ENCODE results near the gene PTPRN2. TPM values are rescaled to one million over a fixed set of nuclear protein-coding genes. Genes with fewer than 3 reads are reported as not detected.

The PTPRN2 gene
- total and polyA plus RNA-seq, 8 donors: 4.9 to 136 (median 46.8) TPM

GRCh38 chr7:157831143-157831905 is 756.3 kb downstream of the PTPRN2 start:
- WGBS, 5 donors: 83 to 90% (median 86%) methylated on average over 18 of the region's 18 CpGs
- TF ChIP-seq EP300 (IDR thresholded peaks at IDR 0.05): no peak
- TF ChIP-seq POLR2AphosphoS5 (IDR thresholded peaks at IDR 0.05): no peak
- no peak for TF ChIP-seq POLR2A (IDR thresholded peaks at IDR 0.05)
- TF ChIP-seq CTCF (IDR thresholded peaks at IDR 0.05): no peak
- Histone ChIP-seq H3K9me3 (no peaks in the 10 kb centered on the region), H3K27me3 (no peaks in the 10 kb centered on the region), H3K4me3 (no peak overlapping the region), H3K4me1 (no peaks in the 10 kb centered on the region), H3K36me3 (no peaks in the 10 kb centered on the region), H3K27ac (no peak overlapping the region)
- intact Hi-C loops (cut with DNase I; ENCODE audit: low total_unique reads): no loop called here
- DNase-seq: no peak

- WGBS, 5 donors: 67 to 85% (median 75%) methylated on average over 12 to 13 of the region's 13 CpGs
- TF ChIP-seq POLR2AphosphoS5 (IDR thresholded peaks at IDR 0.05): no peak
- no peak for TF ChIP-seq CTCF (IDR thresholded peaks at IDR 0.05)
- no peak for TF ChIP-seq POLR2A (IDR thresholded peaks at IDR 0.05)
- TF ChIP-seq EP300 (IDR thresholded peaks at IDR 0.05): no peak
- DNase-seq: no peak
These were observed 757.3 kb downstream of the PTPRN2 start for GRCh38 chr7:157830331-157830730.

GRCh38 chr7:157829491-157829890 is 758.1 kb downstream of the PTPRN2 start:
- Histone ChIP-seq H3K4me1 (no peaks in the 10 kb centered on the region), H3K27me3 (no peaks in the 10 kb centered on the region), H3K36me3 (no peaks in the 10 kb centered on the region), H3K4me3 (no peak overlapping the region), H3K9me3 (no peaks in the 10 kb centered on the region), H3K27ac (no peak overlapping the region)
- 86 to 94% (median 91%) methylated on average over 15 of the region's 15 CpGs for WGBS, 5 donors
- intact Hi-C loops (cut with DNase I; ENCODE audit: low total_unique reads): no loop called here
- no peak for TF ChIP-seq EP300 (IDR thresholded peaks at IDR 0.05)
- no peak for TF ChIP-seq POLR2AphosphoS5 (IDR thresholded peaks at IDR 0.05)
- TF ChIP-seq CTCF (IDR thresholded peaks at IDR 0.05): no peak
- no peak for DNase-seq

More at GRCh38 chr7:157830331-157830730, 757.3 kb downstream of the PTPRN2 start:
- no peaks in the 10 kb centered on the region for H3K36me3 ChIP-seq
- no peaks in the 10 kb centered on the region for H3K9me3 ChIP-seq
- H3K4me3 ChIP-seq: no peak overlapping the region
- no peaks in the 10 kb centered on the region for H3K27me3 ChIP-seq
- H3K27ac ChIP-seq: no peak overlapping the region
- intact Hi-C loops (cut with DNase I; ENCODE audit: low total_unique reads): no loop called here
- no peaks in the 10 kb centered on the region for H3K4me1 ChIP-seq

GRCh38 chr7:157828881-157829280 is 758.7 kb downstream of the PTPRN2 start:
- no peak overlapping the region for H3K27ac ChIP-seq
- H3K4me1 ChIP-seq: no peaks in the 10 kb centered on the region
- no peak for DNase-seq
- peaks cover 0 to 4% (median 0%) of the 10 kb centered on the region in 3 donors for H3K27me3 ChIP-seq
- WGBS, 5 donors: 90 to 97% (median 95%) methylated on average over 14 of the region's 14 CpGs
- H3K4me3 ChIP-seq: no peak overlapping the region
- intact Hi-C loops (cut with DNase I; ENCODE audit: low total_unique reads): no loop called here
- TF ChIP-seq POLR2AphosphoS5 (IDR thresholded peaks at IDR 0.05): no peak
- H3K36me3 ChIP-seq: no peaks in the 10 kb centered on the region
- no peaks in the 10 kb centered on the region for H3K9me3 ChIP-seq

- DNase-seq: no peak
- peaks cover 0 to 4% (median 0%) of the 10 kb centered on the region in 3 donors for H3K27me3 ChIP-seq
- H3K36me3 ChIP-seq: no peaks in the 10 kb centered on the region
- H3K9me3 ChIP-seq: no peaks in the 10 kb centered on the region
- no peaks in the 10 kb centered on the region for H3K4me1 ChIP-seq
- no peak overlapping the region for H3K27ac ChIP-seq
- no peak overlapping the region for H3K4me3 ChIP-seq
- intact Hi-C loops (cut with DNase I; ENCODE audit: low total_unique reads): no loop called here
- 90 to 95% (median 93%) methylated on average over 12 to 13 of the region's 13 CpGs for WGBS, 5 donors
- TF ChIP-seq CTCF (IDR thresholded peaks at IDR 0.05): no peak
- no peak for TF ChIP-seq EP300 (IDR thresholded peaks at IDR 0.05)
- no peak for TF ChIP-seq POLR2A (IDR thresholded peaks at IDR 0.05)
- TF ChIP-seq POLR2AphosphoS5 (IDR thresholded peaks at IDR 0.05): no peak
These were observed 759.4 kb downstream of the PTPRN2 start for GRCh38 chr7:157828190-157828589.
